Stimulated activated naive B cell treated with anti-CD40 and anti-IgM and Interleukin-4, amounts not matched to agents 10 μg/mL and 1 μg/mL and 100 μg/mL, for 72 hours (primary cell): Measurements from ENCODE around the gene MMP23B.
"Not testable (repeated sequence)": the region's sequence is repeated elsewhere in the genome, so short reads cannot be mapped to it uniquely, and the experiment has no call there.

ENCODE experiments used
- ATAC-seq, 2 donors: fragments of 150-1000 bp; cut with Tn5 transposase; replicated peaks; 2 replicates each; pipeline ENCODE4 v1.10.0; 2021; ENCODE audit warnings: moderate library complexity in 1 of 2
- DNase-seq: peaks from one replicate; pipeline ENCODE4 v3.0.0; 2021
- H3K27ac Mint-ChIP-seq: one replicate; pipeline ENCODE4 v1.8.0; 2022; ENCODE audit warnings: mild to moderate bottlenecking, mixed read lengths
- H3K27me3 Mint-ChIP-seq, 2 donors: one replicate each; pipeline ENCODE4 v1.8.0; 2022; ENCODE audit warnings: mixed read lengths in 2 of 2
- H3K36me3 Mint-ChIP-seq, 2 donors: one replicate each; pipeline ENCODE4 v1.8.0; 2022; ENCODE audit warnings: mixed read lengths in 2 of 2, mild to moderate bottlenecking in 1 of 2
- H3K4me1 Mint-ChIP-seq, 2 donors: one replicate each; pipeline ENCODE4 v1.8.0; 2022; ENCODE audit warnings: mixed read lengths in 2 of 2, mild to moderate bottlenecking in 1 of 2
- H3K4me3 Mint-ChIP-seq, 2 donors: one replicate each; pipeline ENCODE4 v1.8.0; 2022; ENCODE audit warnings: mild to moderate bottlenecking in 2 of 2, mixed read lengths in 2 of 2, moderate library complexity in 1 of 2
- H3K9me3 Mint-ChIP-seq, 2 donors: one replicate each; pipeline ENCODE4 v1.8.0; 2022; ENCODE audit warnings: mixed read lengths in 2 of 2, mild to moderate bottlenecking in 1 of 2

The MMP23B gene

DNA sequence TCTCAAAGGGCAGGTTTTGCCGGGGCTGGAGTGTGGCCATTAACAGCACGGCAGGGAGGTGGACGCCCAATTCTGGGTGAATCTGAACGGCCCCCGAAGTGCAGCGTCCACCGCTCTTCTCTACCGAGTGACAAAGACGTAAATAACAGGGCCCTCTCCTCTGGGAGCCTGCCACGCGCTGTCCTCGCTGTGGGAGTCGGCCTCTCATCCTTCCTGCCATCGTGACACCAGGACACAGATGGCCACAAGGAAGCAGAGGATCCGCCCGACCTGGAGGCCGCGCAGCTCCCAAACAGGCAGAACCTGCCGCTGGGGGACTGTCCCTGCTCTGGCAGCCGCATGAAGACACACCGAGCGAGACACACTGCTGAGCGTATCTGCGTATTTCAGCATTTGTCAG is 38.9 kb downstream of the MMP23B start:
- peaks cover 24 to 34% of the 10 kb centered on the region in 2 donors for H3K36me3 Mint-ChIP-seq
- peaks cover 0 to 1% of the 10 kb centered on the region in 2 donors for H3K4me1 Mint-ChIP-seq
- DNase-seq (no peak), ATAC-seq (no peak)
- H3K27me3 Mint-ChIP-seq: no peaks in the 10 kb centered on the region
- H3K9me3 Mint-ChIP-seq: no peaks in the 10 kb centered on the region
- no peak overlapping the region for H3K27ac Mint-ChIP-seq
- no peak overlapping the region for H3K4me3 Mint-ChIP-seq

DNA sequence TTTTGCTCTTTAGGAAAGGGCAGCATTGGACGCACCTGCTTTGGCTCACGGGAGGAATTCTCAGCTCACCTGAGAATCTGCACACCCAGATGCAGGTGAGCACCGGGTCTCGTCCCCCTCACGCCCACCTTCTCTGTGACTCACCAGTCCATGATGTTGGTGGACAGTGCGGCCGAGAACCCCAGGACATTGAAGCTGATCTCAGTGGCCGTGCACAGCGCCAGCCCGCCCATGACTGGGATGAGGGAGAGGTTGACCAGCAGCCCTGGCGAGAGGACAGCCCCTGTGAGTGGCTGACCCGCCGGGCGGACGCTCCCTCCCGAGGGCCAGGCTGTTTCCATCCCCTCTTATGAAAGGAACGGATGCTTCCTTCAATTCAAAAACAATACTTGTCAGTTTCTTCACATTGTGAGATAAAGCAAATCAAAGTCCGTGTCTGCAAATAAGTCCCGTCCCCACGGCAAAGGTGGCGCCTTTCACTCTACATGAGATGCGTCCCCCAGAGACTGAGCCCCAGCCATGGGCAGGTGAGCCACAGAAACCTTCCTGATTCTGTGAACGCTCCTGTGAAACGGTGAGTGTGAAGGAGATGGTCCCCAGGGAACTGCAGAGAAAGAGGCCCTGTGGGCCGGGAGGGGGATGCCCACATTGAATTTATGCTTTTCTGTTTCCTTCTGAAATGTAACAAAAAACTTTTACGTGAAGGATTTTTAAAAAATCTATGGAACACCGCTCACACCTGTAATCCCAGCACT is 39.6 kb downstream of the MMP23B start:
- Mint-ChIP-seq H3K4me1 (peaks cover 0 to 1% of the 10 kb centered on the region in 2 donors), H3K36me3 (peaks cover 21 to 29% of the 10 kb centered on the region in 2 donors), H3K4me3 (no peak overlapping the region), H3K9me3 (no peaks in the 10 kb centered on the region), H3K27ac (no peak overlapping the region), H3K27me3 (no peaks in the 10 kb centered on the region)
- ATAC-seq (no peak), DNase-seq (no peak)

DNA sequence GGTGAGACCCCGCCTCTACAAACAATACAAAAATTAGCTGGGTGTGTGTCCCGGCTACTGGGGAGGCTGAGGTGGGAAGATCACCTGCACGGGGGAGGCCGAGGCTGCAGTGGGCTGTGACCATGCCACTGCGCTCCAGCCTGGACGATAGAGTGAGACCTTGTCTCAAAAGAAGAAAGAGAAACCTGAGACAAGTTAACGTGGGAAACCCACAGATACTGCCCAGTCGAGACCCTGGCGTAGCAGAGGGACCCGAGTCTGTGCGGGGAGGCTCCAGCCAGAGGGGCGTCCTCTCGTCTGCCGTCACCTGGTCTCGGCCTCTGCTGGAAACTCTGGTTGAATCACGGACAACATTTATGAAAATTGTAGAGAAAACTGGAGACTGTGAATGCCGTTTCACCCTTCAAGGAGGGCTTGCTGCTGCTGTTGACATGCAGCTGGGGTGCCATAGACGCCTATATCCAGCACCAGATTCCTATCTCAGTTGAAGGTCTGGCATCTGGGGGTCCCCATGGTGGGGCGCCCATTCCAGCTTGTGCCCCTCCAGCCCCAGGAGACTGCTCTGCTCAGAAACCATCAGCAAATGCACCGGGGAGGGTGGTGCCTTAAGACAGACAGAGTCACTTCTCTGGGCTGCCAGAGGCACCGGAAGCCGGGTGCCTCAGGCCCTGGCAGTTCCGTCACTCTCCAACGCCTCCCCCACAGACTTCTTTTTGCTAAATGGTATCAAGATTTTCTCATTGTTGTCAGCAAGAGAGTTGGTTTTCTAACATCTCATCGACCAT is 40.4 kb downstream of the MMP23B start:
- Mint-ChIP-seq H3K4me3 (no peak overlapping the region), H3K27me3 (no peaks in the 10 kb centered on the region), H3K36me3 (peaks cover 22 to 28% of the 10 kb centered on the region in 2 donors), H3K27ac (no peak overlapping the region), H3K4me1 (peaks cover 1 to 3% of the 10 kb centered on the region in 2 donors), H3K9me3 (no peaks in the 10 kb centered on the region)
- no peak for ATAC-seq
- DNase-seq: no peak

DNA sequence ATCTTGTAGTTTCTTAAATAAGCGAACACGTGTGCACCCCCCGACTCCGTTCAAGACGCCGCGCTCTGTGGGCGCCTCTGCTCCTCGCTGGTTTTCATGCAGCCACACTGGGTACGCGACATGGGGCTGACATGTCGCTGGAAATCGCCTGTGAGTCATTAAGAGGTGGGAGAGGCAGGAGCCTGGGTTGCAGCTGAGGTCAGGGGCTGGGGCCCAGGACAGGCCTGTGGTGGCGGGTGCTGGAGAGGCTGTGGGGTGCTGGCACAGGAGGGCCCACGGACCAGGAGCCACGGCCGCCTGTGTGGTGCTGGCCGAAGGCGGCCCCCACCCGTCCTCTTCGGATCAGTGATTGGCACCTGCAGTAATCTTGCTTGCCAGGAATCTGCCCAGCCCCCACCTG is 42.8 kb downstream of the MMP23B start:
- not testable (repeated sequence) for DNase-seq, H3K27ac Mint-ChIP-seq, ATAC-seq, H3K9me3 Mint-ChIP-seq, H3K27me3 Mint-ChIP-seq, H3K4me3 Mint-ChIP-seq
- H3K4me1 Mint-ChIP-seq: peaks cover 19 to 25% of the 10 kb centered on the region in 2 donors
- peaks cover 15 to 16% of the 10 kb centered on the region in 2 donors for H3K36me3 Mint-ChIP-seq

DNA sequence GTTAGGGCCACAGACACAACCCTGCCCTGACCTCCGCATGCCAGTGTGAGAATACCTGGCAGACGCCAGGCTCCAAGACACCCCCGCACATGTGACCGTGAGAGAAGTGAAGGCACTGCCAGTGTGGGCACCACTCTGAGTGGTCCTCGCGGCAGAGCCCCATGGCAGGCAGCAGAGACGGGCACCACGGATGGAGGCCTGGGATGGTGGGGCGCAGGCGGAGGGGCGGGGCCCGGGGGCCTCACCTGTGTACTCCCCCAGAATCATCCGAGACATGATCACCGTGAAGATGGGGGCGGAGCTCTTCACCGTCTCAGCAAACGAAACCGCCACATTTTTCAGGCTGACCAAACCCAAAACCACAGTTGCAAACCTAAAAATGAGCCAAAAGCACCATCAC is 43.2 kb downstream of the MMP23B start:
- not testable (repeated sequence) for H3K9me3 Mint-ChIP-seq, H3K27me3 Mint-ChIP-seq, DNase-seq, H3K27ac Mint-ChIP-seq, ATAC-seq, H3K4me3 Mint-ChIP-seq
- peaks cover 19 to 25% of the 10 kb centered on the region in 2 donors for H3K4me1 Mint-ChIP-seq
- peaks cover 15% of the 10 kb centered on the region in 2 donors for H3K36me3 Mint-ChIP-seq

DNA sequence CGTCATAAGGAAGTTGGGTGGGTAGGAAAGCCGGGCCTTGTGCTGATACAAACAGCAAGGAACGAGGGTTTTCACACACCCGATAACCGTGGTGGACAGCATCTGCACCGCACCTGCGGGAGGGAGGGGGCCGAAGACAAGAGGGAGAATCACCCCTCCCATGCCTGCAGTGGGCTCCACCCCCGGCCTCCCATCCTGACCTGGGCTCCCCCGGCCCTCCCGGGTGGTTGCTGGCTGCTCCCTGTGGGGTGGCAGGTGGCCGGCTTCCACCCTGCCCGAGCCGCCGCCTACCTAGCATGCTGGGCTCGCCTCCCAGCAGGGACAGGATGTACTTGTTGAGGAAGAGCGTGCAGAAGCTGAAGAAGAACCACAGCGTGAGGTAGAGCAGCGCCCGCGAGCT is 44.1 kb downstream of the MMP23B start:
- H3K27ac Mint-ChIP-seq, ATAC-seq, H3K4me3 Mint-ChIP-seq, DNase-seq, H3K27me3 Mint-ChIP-seq, H3K9me3 Mint-ChIP-seq: not testable (repeated sequence)
- Mint-ChIP-seq H3K4me1 (peaks cover 20 to 31% of the 10 kb centered on the region in 2 donors), H3K36me3 (peaks cover 8 to 15% of the 10 kb centered on the region in 2 donors)

DNA sequence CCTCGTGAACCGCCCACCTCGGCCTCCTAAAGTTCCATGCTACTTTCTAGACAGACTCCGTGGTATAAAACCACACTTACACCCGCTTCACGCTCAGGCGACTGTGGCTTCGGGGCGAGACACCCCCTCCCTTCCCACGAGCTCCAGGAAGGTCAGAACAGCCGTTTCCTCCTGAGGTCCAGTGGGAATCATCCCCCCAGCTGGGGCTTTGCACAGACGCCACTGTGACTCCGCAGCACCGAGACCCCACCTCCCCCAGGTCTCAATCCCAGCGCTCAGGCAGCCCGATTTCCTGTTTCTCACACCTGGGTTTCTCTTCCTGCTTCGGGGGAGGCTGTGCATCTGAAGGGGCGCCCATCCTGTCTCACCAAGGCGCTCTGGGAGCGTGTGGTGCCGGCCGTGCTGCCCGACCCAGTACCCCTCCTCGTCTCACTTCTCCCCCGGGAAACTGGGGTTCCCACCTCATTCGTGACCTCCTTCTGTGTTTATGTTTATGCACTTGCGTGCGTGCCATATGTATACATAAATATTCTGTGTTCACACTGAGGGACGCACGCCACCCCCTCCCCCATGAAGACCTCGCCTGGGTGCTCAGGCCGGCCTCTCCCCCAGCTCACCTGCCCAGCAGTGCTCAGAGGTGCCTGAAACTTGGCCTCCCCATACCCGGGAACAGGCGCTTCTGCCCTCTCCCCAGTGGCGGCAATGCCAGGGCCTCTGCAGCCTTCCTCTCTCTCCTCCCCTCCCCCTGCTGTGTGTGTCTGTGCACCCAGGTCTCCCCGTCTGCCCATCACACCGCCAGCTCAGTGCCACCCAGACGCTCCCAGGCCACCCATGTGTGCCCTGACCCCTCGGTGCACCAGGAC is 46.0 kb downstream of the MMP23B start:
- H3K9me3 Mint-ChIP-seq: no peaks in the 10 kb centered on the region
- H3K27ac Mint-ChIP-seq: peak overlapping the region; percentile 94
- DNase-seq (peak; percentile 79), ATAC-seq (peak; percentile 85 to 87)
- H3K4me3 Mint-ChIP-seq: peak overlapping the region; percentile 75 to 79
- peaks cover 22 to 34% of the 10 kb centered on the region in 2 donors for H3K4me1 Mint-ChIP-seq
- H3K27me3 Mint-ChIP-seq: no peaks in the 10 kb centered on the region
- peaks cover 3 to 17% of the 10 kb centered on the region in 2 donors for H3K36me3 Mint-ChIP-seq

DNA sequence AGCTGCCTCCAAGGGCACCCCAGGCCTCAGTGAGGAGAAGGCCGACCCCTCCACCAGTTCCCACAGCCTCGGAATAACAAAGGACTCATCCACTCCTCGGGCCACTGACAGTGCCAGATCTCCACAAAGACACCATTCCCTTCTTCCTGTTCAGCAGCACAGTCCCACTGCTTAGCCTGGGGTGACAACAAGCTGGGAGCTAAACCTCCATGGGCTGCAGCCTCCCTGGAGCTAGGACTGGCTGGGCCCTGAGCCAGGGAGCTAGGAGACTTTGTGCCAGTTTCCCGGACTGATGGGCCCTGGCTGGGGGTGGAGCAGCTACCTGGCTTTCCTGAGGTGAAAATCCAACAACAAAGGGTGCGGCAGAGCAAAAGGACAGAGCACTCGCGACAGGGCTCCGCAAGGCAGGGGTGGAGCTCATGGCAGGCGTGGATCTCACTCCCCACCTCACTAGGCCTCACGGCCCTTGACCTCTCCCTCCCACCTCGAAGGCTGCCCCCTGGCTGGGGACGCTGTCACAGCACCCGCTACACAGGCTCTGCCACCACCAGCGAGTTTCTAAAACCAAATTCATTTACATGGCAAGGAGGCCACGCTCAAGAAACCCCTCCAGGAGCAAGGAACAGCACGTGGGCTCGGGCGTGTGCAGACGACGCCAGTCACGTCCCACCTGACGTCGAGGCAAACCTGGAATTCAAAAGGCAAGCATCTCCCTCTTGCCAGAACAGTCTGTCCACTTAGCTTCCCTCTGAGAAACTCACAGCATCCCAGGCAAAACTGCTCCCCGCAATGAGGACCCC is 46.8 kb downstream of the MMP23B start:
- Mint-ChIP-seq H3K9me3 (no peaks in the 10 kb centered on the region), H3K36me3 (peaks cover 8 to 21% of the 10 kb centered on the region in 2 donors)
- DNase-seq: peak; percentile 30

DNA sequence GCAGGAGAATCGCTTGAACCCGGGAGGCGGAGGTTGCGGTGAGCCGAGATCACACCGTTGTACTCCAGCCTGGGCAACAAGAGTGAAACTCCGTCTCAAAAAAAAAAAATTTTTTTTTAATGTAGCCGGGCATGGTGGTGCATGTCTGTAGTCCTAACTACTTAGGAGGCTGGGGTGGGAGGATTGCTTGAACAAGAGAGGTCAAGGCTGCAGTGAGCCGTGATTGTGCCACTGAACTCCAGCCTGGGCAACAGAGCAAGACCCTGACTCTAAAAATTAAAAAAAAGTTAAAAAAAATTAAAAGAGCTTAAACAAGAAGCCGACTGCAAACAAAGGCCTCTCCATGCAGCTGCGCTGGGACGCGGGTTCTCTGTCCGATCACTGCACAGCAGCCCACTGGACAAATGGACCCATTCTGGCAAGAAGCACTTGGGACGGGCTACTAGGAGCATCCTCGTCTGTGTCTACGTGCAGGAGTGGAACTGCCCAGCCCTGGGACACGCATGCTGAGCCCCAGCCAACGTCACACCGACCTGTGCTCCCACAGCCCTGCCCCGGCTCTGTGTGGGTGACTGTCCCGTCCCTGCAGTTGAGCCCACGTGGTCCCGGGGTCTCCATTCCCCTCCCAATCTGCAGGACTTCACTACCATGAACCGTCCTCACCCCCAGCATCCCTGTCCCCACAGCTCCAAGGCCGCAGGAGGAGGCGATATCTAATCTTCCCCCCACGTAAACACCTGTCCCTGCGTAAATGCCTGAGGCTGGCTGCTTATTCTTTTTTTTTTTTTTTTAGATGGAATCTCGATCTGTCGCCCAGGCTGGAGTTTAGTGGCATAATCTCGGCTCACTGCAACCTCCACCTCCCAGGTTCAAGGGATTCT is 48.3 kb downstream of the MMP23B start:
- Mint-ChIP-seq H3K4me3 (no peak overlapping the region), H3K27ac (no peak overlapping the region), H3K9me3 (no peaks in the 10 kb centered on the region), H3K27me3 (no peaks in the 10 kb centered on the region), H3K4me1 (peaks cover 25 to 57% of the 10 kb centered on the region in 2 donors), H3K36me3 (peaks cover 8 to 19% of the 10 kb centered on the region in 2 donors)
- no peak for DNase-seq
- no peak for ATAC-seq

More for the DNA sequence above, 46.8 kb downstream of the MMP23B start:
- no peaks in the 10 kb centered on the region for H3K27me3 Mint-ChIP-seq
- peak overlapping the region; percentile 75 to 79 for H3K4me3 Mint-ChIP-seq
- H3K27ac Mint-ChIP-seq: peak overlapping the region; percentile 94
- peak; percentile 0 to 25 for ATAC-seq
- H3K4me1 Mint-ChIP-seq: peaks cover 26 to 42% of the 10 kb centered on the region in 2 donors

DNA sequence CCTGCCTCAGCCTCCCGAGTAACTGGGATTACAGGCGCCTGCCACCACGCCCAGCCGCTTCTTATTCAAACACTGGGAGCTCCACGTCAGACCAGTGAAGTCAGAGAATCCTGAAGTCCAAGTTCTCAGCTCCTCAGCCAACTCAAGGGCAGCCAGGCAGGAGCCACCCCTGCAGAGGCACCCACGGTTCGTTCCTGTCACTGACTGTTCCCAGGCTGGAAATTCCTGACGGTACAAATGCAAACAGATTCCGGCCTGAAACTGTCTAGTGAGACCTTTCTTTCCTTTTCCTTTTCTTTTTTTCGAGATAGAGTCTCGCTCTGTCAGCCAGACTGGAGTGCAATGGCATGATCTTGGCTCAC is 48.9 kb downstream of the MMP23B start:
- Mint-ChIP-seq H3K27ac (peak overlapping the region; percentile 90), H3K36me3 (peaks cover 11 to 22% of the 10 kb centered on the region in 2 donors), H3K4me1 (peaks cover 28 to 60% of the 10 kb centered on the region in 2 donors), H3K9me3 (no peaks in the 10 kb centered on the region), H3K27me3 (no peaks in the 10 kb centered on the region), H3K4me3 (no peak overlapping the region)
- ATAC-seq (no peak), DNase-seq (no peak)

DNA sequence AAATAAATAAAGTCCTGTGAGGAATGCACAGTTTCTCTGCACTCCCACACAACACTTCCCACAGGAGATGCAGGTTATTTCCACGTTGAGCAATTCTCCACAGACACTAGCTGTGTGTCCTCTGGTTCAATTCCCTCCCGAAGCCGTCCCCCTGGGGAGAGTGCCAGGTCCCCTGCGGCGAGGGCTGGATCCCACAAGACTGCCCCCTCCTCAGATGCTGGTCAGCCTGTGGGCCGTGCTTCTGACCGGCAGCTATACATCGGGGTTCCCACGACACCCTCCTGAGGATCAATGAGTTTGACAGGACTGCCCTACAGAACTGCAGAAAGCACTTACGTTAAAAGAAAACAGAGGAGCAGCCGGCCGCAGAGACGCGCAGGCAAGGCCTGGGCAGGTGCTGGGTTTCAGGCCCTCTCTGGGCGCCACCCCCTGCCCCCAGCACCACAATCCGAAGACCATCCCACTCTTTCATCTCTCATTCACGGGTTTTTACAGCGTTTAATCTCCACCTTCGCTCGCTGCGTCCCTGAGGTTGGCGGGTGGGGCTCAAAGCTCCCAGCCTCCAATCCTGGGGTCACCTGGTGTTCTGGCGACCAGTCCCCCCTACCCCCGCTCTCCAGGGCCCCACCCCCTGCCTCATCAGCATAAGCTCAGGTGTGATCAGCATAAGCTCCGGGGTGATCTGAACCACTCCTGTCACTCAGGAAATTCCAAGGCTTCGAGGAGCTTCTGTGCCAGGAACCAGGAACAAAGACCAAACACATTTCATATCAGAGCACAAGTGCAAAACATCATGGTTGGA is 51.3 kb downstream of the MMP23B start:
- no peak overlapping the region for H3K4me3 Mint-ChIP-seq
- no peaks in the 10 kb centered on the region for H3K27me3 Mint-ChIP-seq
- peaks cover 13 to 18% of the 10 kb centered on the region in 2 donors for H3K36me3 Mint-ChIP-seq
- peaks cover 25 to 48% of the 10 kb centered on the region in 2 donors for H3K4me1 Mint-ChIP-seq
- DNase-seq (no peak), ATAC-seq (no peak)
- peak overlapping the region; percentile 88 for H3K27ac Mint-ChIP-seq
- H3K9me3 Mint-ChIP-seq: no peaks in the 10 kb centered on the region
